Osteocyte (in vitro differentiated cells): Measurements from ENCODE around the gene ANO2. TPM values are rescaled to one million over a fixed set of nuclear protein-coding genes. Genes with fewer than 3 reads are reported as not detected.
A peak's percentile ranks its signal among the peaks of the same experiment; 100 is the strongest.

Experiments
- DNase-seq: peaks from one replicate; pipeline ENCODE4 v3.0.0; 2021; ENCODE audit warnings: mixed read lengths; ENCODE audit not compliant: unreplicated experiment; ENCODE audit errors: extremely low spot score
- H3K27ac Mint-ChIP-seq: one replicate; pipeline ENCODE4 v1.8.0; 2021; ENCODE audit warnings: mild to moderate bottlenecking, mixed read lengths; ENCODE audit not compliant: unreplicated experiment
- H3K27me3 Mint-ChIP-seq: one replicate; pipeline ENCODE4 v1.8.0; 2021; ENCODE audit warnings: mixed read lengths; ENCODE audit not compliant: unreplicated experiment
- H3K36me3 Mint-ChIP-seq: one replicate; pipeline ENCODE4 v1.8.0; 2021; ENCODE audit warnings: mixed read lengths; ENCODE audit not compliant: unreplicated experiment
- H3K4me1 Mint-ChIP-seq: one replicate; pipeline ENCODE4 v1.8.0; 2021; ENCODE audit warnings: mixed read lengths; ENCODE audit not compliant: unreplicated experiment
- H3K4me3 Mint-ChIP-seq: one replicate; pipeline ENCODE4 v1.8.0; 2021; ENCODE audit warnings: mild to moderate bottlenecking, moderate library complexity, mixed read lengths; ENCODE audit not compliant: unreplicated experiment
- H3K9me3 Mint-ChIP-seq: one replicate; pipeline ENCODE4 v1.8.0; 2021; ENCODE audit warnings: mixed read lengths; ENCODE audit not compliant: unreplicated experiment
- CTCF ChIP-seq: fragments of 200-600 bp; sonication (generic); IDR thresholded peaks from 2 replicates; pipeline ENCODE4 v1.5.0; 2021; ENCODE audit warnings: antibody characterized with exemption, mild to moderate bottlenecking, moderate library complexity
- total RNA-seq: library from RNA; stranded (reverse); gene quantifications from 2 replicates; pipeline ENCODE4 v1.2.1, GENCODE V29; 2021

The ANO2 gene
- total RNA-seq, 1 donor from 2014 or later: 0.59 TPM

GRCh38 chr12:5976196-5976595, 31.1 kb upstream of the ANO2 start:
- Mint-ChIP-seq H3K27me3 (peaks cover 59% of the 10 kb centered on the region), H3K9me3 (no peaks in the 10 kb centered on the region), H3K27ac (no peak overlapping the region), H3K36me3 (no peaks in the 10 kb centered on the region), H3K4me1 (no peaks in the 10 kb centered on the region), H3K4me3 (no peak overlapping the region)
- TF ChIP-seq CTCF: no peak
- DNase-seq: no peak

GRCh38 chr12:5973461-5974115, 28.5 kb upstream of the ANO2 start:
- no peaks in the 10 kb centered on the region for H3K36me3 Mint-ChIP-seq
- H3K4me1 Mint-ChIP-seq: no peaks in the 10 kb centered on the region
- H3K9me3 Mint-ChIP-seq: no peaks in the 10 kb centered on the region
- no peak for TF ChIP-seq CTCF
- DNase-seq: no peak
- H3K27me3 Mint-ChIP-seq: peaks cover 60% of the 10 kb centered on the region
- no peak overlapping the region for H3K4me3 Mint-ChIP-seq
- no peak overlapping the region for H3K27ac Mint-ChIP-seq

GRCh38 chr12:5972387-5972786, 27.3 kb upstream of the ANO2 start:
- Mint-ChIP-seq H3K27ac (no peak overlapping the region), H3K9me3 (no peaks in the 10 kb centered on the region), H3K4me1 (no peaks in the 10 kb centered on the region), H3K4me3 (no peak overlapping the region), H3K36me3 (no peaks in the 10 kb centered on the region), H3K27me3 (peaks cover 56% of the 10 kb centered on the region)
- no peak for TF ChIP-seq CTCF
- DNase-seq: no peak

- H3K4me1 Mint-ChIP-seq: no peaks in the 10 kb centered on the region
- H3K36me3 Mint-ChIP-seq: no peaks in the 10 kb centered on the region
- peak; percentile 76 for DNase-seq
- H3K27ac Mint-ChIP-seq: no peak overlapping the region
- no peak for TF ChIP-seq CTCF
- no peaks in the 10 kb centered on the region for H3K9me3 Mint-ChIP-seq
- H3K27me3 Mint-ChIP-seq: peaks cover 48% of the 10 kb centered on the region
- H3K4me3 Mint-ChIP-seq: no peak overlapping the region
These were observed 26.3 kb upstream of the ANO2 start for GRCh38 chr12:5971194-5971850.

GRCh38 chr12:5969974-5970690, 25.1 kb upstream of the ANO2 start:
- no peaks in the 10 kb centered on the region for H3K9me3 Mint-ChIP-seq
- DNase-seq: peak; percentile 75
- H3K4me3 Mint-ChIP-seq: no peak overlapping the region
- TF ChIP-seq CTCF: no peak
- no peak overlapping the region for H3K27ac Mint-ChIP-seq
- H3K4me1 Mint-ChIP-seq: peaks cover 9% of the 10 kb centered on the region
- H3K36me3 Mint-ChIP-seq: no peaks in the 10 kb centered on the region
- H3K27me3 Mint-ChIP-seq: peaks cover 45% of the 10 kb centered on the region
